Endothelial cell of umbilical vein (primary cell): ENCODE data around the gene TRIM27.
"Not testable (repeated sequence)": the region's sequence is repeated elsewhere in the genome, so short reads cannot be mapped to it uniquely, and the experiment has no call there.

Source experiments
- CTCF ChIP-seq, 2 donors: IDR thresholded peaks; 1 replicate in 1 of 2; 2 replicates in 1 of 2; pipeline ENCODE4 v1.5.1; 2011; ENCODE audit warnings: low read length in 2 of 2, mild to moderate bottlenecking in 2 of 2, moderate library complexity in 2 of 2, control low read depth in 1 of 2, inconsistent platforms in 1 of 2, low read depth in 1 of 2; ENCODE audit not compliant: insufficient read depth in 1 of 2; ENCODE audit errors: extremely low read depth in 1 of 2
- EZH2 ChIP-seq: IDR thresholded peaks from 2 replicates; pipeline ENCODE4 v1.6.1; 2012; ENCODE audit warnings: borderline replicate concordance, low read depth, mild to moderate bottlenecking, moderate library complexity, low read length, inconsistent platforms; ENCODE audit not compliant: severe bottlenecking
- JUN ChIP-seq: IDR thresholded peaks from 2 replicates; pipeline ENCODE4 v1.6.1; 2011; ENCODE audit warnings: borderline replicate concordance, low read depth; ENCODE audit not compliant: insufficient read length, insufficient read depth
- MAX ChIP-seq: IDR thresholded peaks from 2 replicates; pipeline ENCODE4 v1.6.1; 2011; ENCODE audit not compliant: insufficient read depth, insufficient read length
- POLR2A ChIP-seq: IDR thresholded peaks from 2 replicates; pipeline ENCODE4 v1.6.1; 2012; ENCODE audit warnings: low read depth, mild to moderate bottlenecking, control low read depth, low read length
- POLR2AphosphoS5 ChIP-seq: IDR thresholded peaks from 2 replicates; pipeline ENCODE4 v1.6.1; 2012; ENCODE audit warnings: low read depth, mild to moderate bottlenecking, control low read depth, low read length, moderate library complexity; ENCODE audit not compliant: insufficient read depth

GRCh38 chr6:28957795-28958314, 34.1 kb upstream of the TRIM27 start:
- not testable (repeated sequence) for TF ChIP-seq CTCF (IDR thresholded peaks at IDR 0.05; ENCODE audit: extremely low read depth in 1 of 2, insufficient read depth in 1 of 2, low read depth in 1 of 2, low read length in 2 of 2); POLR2A; POLR2AphosphoS5; EZH2; JUN; MAX
